Tibial nerve (tissue), 4 donors: ENCODE measurements around the gene ATP9B.

Source experiments
- CTCF ChIP-seq, 5 experiments: fragments of 200-600 bp in 3 of 5; fragments of 450-650 bp in 2 of 5; sonication (generic) in 3 of 5; IDR thresholded peaks; one replicate each; pipeline ENCODE4 v1.5.1; 2016 to 2019; ENCODE audit warnings: antibody characterized with exemption in 5 of 5, mild to moderate bottlenecking in 3 of 5, moderate library complexity in 2 of 5
- EP300 ChIP-seq, 2 donors: sonication (generic); formaldehyde crosslinking; IDR thresholded peaks; one replicate each; pipeline ENCODE4 v1.6.1; 2017; ENCODE audit warnings: antibody characterized with exemption in 2 of 2, mild to moderate bottlenecking in 1 of 2
- POLR2A ChIP-seq, 2 donors: fragments of 450-650 bp; IDR thresholded peaks; one replicate each; pipeline ENCODE4 v1.6.1; 2017; ENCODE audit warnings: antibody characterized with exemption in 2 of 2, mild to moderate bottlenecking in 2 of 2, moderate library complexity in 2 of 2

- no peak for TF ChIP-seq POLR2A (IDR thresholded peaks at IDR 0.05)
- TF ChIP-seq CTCF (IDR thresholded peaks at IDR 0.05) = no peak
- TF ChIP-seq EP300 (IDR thresholded peaks at IDR 0.05) = no peak
Measured at GRCh38 chr18:79320216-79320850, 251.1 kb downstream of the ATP9B start.
